Tibial nerve (tissue), 3 donors: Measurements from ENCODE around the gene CD300A.

Experiments
- EP300 ChIP-seq, 2 donors: sonication (generic); formaldehyde crosslinking; IDR thresholded peaks; one replicate each; pipeline ENCODE4 v1.6.1; 2017; ENCODE audit warnings: antibody characterized with exemption in 2 of 2, mild to moderate bottlenecking in 1 of 2
- POLR2A ChIP-seq, 2 donors: fragments of 450-650 bp; IDR thresholded peaks; one replicate each; pipeline ENCODE4 v1.6.1; 2017; ENCODE audit warnings: antibody characterized with exemption in 2 of 2, mild to moderate bottlenecking in 2 of 2, moderate library complexity in 2 of 2

- TF ChIP-seq EP300 (IDR thresholded peaks at IDR 0.05) (no peak), POLR2A (IDR thresholded peaks at IDR 0.05) (no peak)
Observed at GRCh38 chr17:74450231-74450630, 16.2 kb upstream of the CD300A start.
